ENCODE results near the gene LRRC66. TPM values are rescaled to one million over a fixed set of nuclear protein-coding genes. Genes with fewer than 3 reads are reported as not detected.

Gene LRRC66

Small RNA genes lying within 50 kb of the gene (small RNA-seq; reads per million reads assigned to genes)
- gene AC104784.1 (ENCODE audit: insufficient read depth) = not detected
